HG03196 (cell line): Measurements from ENCODE around the gene PPM1K.
A peak's percentile ranks its signal among the peaks of the same experiment; 100 is the strongest.
"Not testable (repeated sequence)": the region's sequence is repeated elsewhere in the genome, so short reads cannot be mapped to it uniquely, and the experiment has no call there.

ENCODE experiments used
- ATAC-seq: cut with Tn5 transposase; IDR thresholded peaks from one replicate; pipeline ENCODE4 v1.9.1; 2021; ENCODE audit not compliant: unreplicated experiment

Gene PPM1K

DNA sequence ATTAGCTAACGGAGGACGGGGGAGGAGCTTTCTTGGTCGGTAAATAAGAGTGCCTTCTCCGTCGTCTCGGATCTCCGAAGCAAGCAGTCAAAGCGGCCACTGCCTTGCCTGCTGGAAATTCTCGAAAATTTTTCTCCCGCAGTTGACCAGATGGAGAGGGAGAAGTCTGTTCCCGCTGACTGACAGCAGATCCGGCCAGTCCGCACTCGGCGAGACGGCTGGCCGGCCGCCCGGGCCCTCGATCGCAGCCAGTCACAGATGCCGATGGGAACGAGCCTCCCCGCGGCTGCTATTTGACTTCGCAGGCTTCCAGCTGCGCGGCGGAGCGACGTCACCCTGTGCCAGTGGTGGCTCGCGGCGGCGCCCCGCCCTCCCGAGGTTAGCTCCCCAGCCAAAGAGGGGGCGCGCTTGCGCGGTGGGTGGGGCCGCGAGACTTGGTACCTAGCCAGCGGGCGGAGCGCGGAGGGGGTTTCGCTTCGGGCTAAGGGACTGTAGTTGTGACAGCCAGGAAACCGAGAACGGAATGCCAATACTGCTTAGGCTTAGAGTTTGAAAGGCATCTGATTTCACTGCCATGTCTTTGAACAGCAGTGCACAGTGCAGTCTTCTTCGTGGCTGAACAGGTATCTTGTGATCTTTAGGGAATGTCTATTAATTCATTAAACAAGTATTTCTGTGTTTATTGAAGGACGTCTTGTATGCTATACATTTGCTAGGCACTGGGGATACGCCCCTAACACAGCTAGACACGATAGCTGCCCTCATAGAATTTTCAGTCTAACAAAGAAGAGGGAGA, at the start of gene PPM1K:
PPM1K (minus strand) TSS at position 123 of the 796 bp plus-strand sequence. CDS start 5,978 bp downstream, outside the sequence.
- peak; percentile 84 for ATAC-seq

DNA sequence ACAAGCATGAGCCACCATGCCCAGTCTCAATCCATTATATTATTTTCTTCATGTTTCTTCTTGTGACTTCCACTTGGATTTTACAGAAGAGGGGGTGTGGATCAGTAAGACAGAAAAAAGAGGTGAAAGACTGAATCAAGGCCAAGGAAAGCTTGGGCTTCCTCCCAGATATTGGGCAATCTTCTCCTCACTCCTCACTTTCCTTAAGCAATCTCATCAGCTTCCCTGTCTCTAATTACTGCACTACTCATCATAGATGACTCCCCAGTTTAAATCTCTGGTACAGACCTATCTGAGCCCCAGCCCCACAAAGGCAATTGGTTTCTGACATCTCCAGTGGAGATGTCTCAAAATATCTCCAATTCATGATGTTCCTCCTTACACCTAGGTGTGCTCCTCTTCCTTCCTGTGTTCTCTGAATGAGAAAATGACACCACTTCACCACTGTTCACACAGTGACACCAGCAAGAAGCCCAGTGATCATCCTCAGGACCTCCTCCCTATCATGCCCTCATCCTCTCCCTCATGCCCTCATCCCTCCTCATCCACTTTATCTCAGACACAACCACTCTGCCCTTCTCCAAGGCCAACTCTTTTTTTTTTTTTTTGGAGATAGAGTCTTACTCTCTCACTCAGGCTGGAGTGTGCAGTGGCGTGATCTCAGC, 49.5 kb upstream of the PPM1K start:
- ATAC-seq: no peak

DNA sequence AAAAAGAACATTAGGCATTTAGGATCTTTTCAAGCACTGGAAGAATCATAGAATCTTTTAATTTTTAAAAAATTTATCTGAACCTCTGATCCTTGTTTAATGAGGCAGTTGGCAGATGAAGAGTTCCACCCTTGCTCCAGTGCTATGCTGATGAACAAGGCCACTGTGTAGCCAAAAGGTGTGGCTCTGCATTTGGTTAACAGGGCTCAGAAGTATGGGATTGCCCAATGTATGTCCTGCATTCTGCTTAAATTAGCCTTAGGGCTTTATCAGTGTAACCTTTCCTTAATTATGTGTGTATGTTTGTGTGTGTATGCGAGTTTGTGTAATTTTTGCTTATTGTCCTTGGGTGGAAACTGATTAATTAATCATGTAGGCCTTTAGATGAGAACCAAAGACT, 43.3 kb upstream of the PPM1K start:
- ATAC-seq: no peak

DNA sequence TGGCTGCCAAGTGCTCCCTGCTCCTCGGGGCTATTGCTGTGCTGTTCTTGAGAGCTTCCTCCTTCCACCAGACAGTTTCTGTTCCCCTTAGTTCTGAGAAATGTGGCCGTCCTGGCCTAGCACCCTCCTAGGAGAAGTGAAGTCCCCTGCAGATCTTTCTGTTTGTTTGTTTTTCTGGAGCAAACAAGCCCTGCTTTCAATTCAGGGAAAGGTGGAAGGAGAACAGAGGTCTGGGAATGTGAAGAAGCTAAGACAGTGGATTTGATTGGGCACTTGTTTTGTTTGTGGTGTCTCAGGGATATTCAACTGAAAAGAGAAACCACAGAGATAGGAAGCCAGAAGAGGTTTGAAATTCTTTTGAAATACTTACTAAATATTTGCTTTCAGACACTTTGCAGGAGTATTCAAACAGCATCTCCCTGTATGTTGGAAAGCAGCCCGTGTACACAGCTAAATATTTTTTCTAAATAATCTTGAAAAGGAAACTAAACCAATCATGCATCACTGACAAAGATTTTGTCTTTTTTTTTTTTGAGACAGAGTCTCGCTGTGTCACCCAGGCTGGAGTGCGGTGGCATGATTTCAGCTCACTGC, 36.5 kb upstream of the PPM1K start:
- peak; percentile 98 for ATAC-seq

DNA sequence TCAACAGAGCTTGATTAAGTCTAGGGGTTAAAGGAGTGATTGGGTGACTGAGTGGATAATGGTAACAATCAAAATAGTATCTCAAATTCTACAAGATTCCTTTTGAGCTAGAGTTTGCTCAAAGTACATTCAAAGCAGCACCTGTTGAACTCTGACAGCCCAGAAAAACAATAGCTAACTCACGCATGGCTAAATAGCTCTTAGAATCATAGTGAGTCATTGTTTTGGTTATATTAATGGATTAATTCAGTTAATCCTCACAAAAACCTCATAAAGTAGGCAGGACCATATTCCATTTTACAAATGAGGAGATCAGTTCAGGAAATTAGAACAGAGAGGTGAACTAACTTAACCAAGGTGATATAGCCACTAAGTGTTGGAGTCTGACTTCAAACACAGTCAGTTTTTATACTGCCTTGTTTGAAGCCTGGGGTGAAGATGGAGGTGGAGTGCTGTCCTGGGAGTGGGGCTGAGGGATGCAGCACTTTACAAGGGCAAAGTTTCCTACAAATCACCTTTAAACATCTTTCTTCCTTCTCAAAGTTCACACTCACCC, 35.9 kb upstream of the PPM1K start:
- peak; percentile 54 for ATAC-seq

DNA sequence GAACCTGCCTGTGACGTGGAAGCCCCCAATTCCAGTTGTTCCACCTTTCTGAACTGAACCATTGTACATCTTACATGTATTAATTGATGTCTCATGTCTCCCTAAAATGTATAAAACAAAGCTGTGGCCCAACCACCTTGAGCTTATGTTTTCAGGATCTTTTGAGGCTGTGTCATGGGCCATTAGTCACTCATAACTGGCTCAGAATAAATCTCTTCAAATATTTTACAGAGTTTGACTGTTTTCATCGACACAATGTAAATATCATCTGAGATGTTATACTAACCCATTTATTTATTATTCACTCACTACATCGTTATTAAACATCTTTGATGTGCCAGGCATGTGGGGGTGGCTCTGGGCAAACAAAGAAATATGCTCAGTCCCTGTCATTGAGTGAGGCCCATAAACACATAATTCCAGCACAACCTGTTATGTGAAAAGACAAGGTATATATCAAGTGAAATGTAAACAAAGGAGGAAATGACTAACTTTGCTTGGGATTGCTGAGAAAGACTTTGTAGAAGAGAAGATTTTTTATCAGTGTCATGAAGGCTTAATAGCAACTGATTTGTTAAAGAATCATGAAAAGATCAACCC, 34.5 kb upstream of the PPM1K start:
- no peak for ATAC-seq

DNA sequence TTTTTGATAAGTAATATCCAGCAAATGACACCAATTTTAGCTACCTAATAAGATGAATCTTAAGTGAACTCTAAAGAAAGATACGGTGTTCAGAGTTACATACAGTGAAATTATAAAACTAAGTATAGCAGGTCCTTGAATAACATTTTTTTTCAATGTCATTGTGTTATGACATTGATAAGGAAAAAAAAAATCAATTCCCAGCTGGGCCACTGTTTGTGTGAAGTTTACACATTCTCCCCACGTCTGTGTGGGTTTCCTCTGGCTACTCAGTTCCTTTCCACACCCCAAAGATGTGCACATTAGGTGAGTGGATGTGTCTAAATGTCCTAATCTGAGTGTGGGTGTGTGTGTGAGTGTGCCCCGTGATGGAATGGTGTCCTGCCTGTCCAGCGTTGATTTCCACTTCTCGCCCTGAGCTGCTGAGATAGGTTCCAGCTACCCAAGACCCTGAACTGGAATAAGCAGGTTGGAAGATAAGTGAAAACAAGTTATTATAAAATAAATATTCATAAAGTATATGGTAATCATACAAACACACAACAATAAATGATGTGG, 31.2 kb upstream of the PPM1K start:
- no peak for ATAC-seq

DNA sequence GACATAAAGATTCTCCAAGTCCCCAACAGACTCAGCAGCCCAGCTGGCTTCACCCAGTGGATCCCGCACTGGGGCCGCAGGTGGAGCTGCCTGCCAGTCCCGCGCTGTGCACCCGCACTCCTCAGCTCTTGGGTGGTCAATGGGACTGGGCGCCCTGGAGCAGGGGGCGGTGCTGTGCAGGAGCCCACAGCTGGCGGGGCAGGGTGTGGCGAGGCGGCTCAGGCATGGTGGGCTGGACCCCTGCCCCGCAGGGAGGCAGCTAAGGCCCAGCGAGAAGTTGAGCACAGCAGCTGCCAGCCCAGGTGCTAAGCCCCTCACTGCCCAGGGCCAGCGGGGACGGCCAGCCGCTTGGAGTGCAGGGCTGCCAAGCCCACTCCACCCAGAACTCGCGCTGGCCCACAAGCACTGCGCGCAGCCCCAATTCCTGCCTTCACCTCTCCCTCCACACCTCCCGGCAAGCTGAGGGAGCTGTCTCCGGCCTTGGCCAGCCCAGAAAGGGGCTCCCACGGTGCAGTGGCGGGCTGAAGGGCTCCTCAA, 28.8 kb upstream of the PPM1K start:
- ATAC-seq: not testable (repeated sequence)

DNA sequence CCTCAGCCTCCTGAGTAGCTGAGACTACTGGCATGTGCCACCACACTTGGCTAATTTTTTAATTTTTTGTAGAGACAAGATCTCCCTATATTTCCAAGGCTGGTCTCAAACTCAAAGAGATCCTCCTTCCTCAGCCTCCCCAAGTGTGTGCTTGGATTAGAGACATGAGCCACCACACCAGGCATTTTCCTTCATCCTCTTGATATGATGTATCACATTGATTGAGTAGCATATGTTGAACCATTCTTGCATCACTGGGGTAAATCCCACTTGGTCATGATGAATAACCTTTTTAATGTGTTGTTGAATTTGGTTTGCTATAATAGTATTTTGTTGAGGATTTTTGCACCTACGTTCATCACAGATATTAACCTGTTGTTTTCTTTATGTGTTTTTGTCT, 24.2 kb upstream of the PPM1K start:
- no peak for ATAC-seq

DNA sequence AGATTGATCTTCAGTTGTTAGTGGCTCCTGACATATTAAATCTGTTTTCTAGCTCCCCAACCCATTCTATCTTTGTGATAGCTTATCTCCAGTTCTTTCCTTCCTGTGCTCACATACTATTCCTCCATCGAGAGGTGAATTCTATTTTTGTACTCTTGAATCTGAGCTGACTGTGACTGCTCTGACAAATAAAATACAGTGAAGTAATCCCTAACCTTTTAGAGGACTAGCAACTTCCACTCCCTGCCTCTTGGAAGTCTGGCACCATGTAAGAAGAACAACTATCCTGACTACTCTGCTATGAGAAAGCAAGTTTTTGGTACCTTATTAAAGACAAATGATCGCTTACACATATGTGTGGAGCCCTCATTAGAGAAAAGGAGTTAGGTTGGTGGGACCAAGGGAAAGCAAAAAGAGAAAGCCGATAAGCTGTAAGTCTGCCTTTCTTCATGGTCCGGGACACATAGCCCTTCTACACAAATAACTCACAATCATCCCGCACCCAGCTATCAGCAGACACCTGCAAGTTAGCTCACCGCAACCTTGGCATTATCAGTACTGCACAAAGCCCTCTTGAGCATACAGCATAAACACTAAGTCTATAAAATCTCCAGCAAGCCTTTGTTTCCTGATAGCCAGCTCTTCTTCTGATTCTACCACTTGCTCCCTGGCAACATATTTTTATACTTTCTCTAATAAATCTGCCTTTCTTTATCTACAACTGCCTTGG, 13.5 kb upstream of the PPM1K start:
- ATAC-seq: no peak

DNA sequence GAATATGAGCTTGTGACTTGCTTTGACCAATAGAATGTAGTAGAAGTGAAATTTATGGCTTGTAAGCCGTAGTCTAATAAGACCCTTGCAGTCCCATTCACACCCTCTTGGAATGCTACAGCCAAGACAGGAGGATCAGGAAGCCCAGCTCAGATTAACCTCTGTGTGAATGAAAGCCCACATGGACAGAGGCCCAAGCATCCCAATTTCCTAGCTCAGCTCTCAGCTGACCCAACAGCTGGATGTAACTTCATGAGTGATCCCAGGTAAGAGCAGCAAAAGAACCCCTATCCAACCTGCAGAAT, 12.8 kb upstream of the PPM1K start:
- no peak for ATAC-seq

DNA sequence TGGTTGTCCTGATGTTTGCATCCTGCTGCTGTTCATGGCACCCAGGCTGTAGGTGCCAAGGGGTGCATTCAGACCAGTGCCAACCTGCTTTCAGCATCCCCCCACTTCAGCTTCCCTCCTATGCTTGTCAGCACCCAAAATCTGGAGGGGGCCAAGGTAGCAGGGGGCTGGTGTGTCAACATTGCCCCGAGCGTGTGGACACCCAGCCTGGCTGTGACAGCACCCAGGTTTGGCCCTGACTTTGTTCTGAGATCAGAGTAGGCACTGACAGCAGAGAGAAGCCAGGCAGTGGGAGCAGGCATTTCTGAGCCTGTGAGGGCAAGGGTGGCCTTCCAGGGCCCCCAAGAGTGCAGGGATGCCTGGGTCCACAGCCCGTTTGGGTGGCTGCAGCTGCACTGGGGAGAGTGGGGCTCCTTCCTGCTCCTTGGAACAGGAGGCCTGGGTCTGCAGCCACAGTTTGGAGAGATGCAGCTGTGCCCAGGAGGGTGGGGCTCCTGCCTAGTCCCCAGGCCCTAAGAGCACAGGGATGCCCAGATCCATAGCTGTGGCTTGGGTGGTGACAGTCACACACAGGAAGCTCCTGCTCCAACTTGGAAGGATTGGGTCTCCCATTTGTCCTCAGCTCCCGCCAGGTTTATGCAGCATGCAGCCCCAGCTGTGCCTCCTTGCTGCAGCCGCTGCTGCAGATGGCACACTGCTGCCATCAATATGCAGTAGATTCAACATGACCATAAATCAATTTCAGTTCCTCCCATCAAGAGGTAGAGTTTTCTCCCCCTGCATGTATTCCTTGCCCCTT, 12.3 kb upstream of the PPM1K start:
- no peak for ATAC-seq

DNA sequence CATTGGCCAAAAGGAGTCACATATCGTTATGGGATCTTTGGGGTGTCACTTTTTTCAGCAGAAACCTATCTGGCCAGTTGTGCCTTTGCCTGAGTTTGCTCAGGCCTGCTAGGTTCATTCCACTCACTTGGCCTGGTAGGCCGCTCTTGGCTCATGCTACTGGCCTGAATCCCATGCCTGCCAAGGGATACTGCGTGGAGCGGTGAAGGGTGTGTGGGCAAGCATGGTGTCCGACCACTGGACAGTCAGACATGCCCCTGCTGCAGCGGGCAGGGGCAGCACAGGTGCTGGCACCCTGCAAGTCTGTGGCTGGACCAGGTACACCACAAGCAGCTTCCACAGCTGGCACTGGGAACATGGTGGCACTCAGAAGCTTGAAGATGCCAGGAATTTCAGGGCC, 11.3 kb upstream of the PPM1K start:
- no peak for ATAC-seq

DNA sequence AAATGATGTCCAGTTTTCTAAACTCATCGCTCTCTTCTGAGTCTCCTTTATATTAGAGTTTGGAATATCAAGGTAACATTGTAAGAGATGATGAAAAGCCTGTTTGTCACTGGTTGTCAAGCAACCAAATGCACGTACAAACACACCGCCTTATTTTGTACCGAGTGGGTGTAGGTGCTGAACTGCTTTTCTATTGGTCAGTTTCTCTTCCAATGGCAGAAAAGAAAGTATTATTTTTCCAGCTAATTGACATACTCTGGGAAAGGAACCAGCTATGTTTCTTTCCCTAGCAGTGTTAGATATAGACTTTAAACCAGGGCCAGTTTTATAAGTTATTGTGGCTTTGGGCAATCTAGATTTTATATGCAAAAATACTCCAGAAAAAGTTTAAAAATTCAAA, 6.6 kb upstream of the PPM1K start:
- no peak for ATAC-seq

DNA sequence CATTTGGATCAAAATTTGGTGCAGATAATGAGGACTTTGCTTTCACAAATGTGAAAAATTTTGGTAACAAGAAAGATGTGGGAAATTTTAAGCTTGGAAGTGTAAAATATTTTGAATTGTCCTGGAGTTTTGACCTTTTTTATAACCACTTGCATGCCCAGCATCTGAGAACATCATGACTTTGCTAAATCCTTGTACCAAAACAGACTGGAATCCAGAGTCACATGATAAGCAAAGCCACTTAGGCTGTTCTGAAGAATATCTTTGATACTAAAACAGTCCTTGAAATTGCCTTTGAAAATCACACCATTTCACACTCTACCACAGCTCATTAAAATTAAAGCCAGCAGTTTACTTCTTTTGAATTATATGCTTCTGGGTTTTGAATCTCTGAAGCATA, 2.5 kb upstream of the PPM1K start:
- no peak for ATAC-seq

DNA sequence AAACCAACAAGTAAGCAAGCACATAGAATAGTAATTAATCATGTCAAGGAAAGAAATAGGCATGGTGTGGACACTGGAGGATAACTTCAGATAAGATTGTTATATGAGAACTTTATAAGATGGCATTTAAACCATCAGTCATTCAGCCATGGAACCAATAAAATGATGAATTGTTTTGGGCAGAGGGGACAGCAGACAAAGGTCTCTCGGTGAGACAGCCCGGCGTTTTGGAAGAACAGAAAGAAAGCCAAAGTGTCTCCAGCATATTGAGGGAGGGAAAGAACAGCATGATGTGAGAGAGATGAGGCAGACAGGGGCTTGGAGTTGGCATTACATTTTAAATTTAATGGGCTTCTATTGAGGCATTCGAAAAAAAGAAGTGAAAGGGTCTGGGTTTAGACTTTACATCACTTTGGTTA, 883 bp upstream of the PPM1K start:
- ATAC-seq: no peak

DNA sequence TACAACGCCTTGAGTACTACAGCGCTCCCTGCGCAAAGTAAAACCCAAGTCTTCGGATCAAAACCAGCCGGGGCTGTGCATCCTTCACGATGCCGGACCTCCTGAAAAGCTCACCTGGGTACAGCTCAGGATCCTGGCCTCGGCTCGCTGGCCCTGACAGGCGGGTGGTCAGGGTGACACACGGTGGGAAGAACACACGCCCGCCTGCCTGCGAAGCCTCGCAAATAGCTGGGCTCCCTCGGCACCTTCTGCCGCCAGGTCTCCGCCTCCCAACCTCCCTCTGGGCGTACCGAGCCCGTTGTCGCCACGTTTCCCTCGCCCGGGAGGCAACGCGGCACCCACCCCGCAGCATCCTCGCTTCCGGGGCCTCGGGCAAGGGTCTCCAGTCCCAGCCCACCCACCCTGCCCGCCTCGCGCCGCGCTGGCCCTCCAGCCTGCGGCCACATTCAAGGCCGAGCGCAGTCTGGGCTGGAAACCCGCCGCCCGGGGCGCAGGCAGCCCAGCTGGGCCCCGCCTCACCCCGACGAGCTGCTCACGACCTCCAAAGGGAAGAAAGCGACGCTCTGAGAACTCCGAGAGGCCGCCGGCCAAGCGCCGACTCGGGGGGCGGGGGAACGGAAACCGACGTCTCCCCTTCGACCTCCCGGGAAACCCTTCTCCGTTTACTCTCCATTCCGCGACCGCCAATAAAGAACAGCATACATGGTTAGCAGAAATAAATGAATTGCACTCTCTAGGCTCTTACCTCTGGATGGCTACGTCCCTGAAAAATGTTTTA, 511 bp downstream of the PPM1K start:
- ATAC-seq: peak; percentile 19

DNA sequence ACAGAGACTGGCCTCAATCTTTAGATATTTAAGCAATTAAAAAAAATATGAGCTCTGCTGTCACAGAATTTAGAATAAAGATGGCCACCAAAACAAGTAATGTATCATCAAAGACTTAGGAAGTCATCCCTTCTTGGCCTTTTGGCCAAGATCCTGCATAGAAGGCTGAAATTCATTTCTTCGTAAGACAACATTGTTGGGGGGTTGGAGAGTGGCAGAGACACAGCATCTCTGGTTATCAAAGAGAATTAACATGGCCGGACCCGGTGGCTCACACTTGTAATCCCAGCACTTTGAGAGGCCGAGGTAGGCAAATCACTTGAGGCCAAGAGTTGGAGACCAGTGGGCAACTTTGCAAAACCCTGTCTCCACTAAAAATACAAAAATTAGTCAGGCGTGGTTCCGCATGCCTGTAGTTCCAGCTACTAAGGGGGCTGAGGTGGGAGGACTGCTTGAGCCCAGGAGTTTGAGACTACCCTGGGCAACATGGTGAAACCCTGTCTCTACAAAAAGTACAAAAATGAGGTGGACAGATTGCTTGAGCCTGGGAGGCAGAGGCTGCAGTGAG, 4.0 kb downstream of the PPM1K start:
- ATAC-seq: no peak
